COR-L47 (cell line): Measurements from ENCODE around the gene RAI1.

Source experiments
- DNase-seq: peaks from one replicate; lab custom pipeline; 2025; lab: John Stamatoyannopoulos, UW

Gene RAI1

DNA sequence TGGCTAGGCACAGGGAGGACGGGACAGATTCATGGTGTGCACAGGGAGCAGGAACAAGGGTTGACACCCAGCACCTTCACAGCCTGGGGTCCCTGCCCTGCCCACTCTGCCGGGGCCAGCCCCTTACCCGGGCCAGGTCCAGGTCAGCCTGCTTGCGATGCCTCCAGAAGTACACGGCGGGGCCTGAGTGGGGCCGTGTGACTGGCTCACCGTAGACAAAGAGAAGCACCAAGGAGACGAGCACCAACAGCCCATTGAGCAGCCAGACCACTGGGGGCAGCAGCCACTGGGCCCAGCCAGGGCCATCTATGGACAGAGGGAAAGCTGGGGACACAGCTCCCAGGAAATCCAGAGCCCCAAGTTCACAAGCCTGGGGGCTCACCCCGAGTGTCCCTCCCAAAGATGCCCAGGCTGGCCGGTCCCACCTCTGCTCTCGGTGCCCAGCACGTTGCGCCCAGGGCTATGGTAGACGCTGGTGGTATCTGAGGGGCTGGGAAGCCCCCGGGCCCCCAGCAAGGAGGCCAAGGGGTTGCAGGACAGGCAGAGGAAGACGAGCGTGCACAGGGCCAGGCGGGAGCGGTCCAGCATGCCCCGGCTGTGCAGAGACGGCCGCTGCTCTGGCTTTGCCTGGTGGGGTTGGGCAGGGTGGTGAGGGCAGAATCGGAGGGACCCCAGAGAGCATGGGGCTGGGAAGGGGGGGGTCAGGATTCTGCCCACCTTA, 135.7 kb downstream of the RAI1 start:
- no peak for DNase-seq

GRCh38 chr17:17817552-17817947, 136.3 kb downstream of the RAI1 start:
- no peak for DNase-seq

DNA sequence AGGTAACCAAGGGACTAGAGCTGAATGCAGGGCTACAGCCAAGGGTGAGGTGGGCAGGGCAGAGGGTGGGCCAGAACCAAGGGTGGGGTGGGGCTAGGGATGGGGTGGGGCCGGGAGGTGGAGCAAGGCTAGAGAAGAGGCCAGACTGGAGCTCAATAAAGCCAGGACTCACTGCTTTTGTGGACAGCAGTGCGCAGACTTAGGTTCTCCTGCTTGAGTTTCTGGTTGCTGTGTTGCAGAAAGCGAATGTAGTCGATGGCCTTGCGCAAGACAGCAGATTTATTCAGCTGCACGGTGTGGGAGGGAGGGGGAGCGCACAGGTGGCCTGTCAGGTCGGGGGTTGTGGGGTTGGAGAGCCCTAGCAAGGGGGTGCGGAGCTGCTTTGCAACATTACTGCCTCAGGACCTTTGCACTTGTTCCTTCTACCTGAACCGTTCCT, 136.8 kb downstream of the RAI1 start:
- DNase-seq, result no peak

GRCh38 chr17:17819111-17819510, 137.9 kb downstream of the RAI1 start:
- DNase-seq, result no peak

- DNase-seq, result peak; percentile 32
Measured at GRCh38 chr17:17819561-17819995, 138.3 kb downstream of the RAI1 start.

GRCh38 chr17:17820046-17820445, 138.8 kb downstream of the RAI1 start:
- no peak for DNase-seq

DNA sequence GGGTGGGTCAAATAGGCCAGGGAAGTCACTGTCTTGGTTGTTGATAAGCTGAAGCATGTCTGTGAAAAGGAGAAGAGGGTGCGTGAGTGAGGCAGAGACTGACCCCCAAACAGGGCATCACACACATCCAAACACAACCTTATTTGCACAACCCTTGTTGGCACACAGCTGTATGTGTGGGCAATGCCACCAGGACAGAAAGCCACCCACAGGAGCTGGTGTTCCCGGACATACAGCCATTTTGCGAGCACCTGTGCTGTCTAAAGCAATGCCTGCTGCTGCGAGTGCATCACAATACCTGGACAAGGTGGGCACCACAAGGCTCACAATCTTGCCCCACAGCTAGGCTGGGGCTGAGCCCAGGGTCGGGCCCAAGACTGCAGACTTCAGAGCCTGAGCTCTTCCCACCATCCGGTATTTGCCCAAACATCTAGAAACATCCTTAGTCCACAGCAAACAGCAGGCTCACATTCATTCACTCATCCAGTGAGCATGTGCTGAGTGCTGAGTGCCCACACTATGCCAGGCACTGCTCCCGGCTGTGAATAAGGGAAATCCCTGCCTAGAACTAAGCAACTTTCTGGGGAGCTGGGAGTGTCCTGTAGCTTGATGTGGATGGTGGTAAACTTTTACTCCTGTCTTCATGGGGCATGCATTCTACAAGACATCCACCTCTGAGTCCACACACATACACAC, 139.4 kb downstream of the RAI1 start:
- no peak for DNase-seq

- DNase-seq, result no peak
Measured at GRCh38 chr17:17822189-17822588, 140.9 kb downstream of the RAI1 start.

GRCh38 chr17:17822616-17823015, 141.4 kb downstream of the RAI1 start:
- DNase-seq, result no peak

GRCh38 chr17:17823433-17824118, 142.3 kb downstream of the RAI1 start:
- peak; percentile 60 for DNase-seq

GRCh38 chr17:17824119-17824782, 143.0 kb downstream of the RAI1 start:
- no peak for DNase-seq

DNA sequence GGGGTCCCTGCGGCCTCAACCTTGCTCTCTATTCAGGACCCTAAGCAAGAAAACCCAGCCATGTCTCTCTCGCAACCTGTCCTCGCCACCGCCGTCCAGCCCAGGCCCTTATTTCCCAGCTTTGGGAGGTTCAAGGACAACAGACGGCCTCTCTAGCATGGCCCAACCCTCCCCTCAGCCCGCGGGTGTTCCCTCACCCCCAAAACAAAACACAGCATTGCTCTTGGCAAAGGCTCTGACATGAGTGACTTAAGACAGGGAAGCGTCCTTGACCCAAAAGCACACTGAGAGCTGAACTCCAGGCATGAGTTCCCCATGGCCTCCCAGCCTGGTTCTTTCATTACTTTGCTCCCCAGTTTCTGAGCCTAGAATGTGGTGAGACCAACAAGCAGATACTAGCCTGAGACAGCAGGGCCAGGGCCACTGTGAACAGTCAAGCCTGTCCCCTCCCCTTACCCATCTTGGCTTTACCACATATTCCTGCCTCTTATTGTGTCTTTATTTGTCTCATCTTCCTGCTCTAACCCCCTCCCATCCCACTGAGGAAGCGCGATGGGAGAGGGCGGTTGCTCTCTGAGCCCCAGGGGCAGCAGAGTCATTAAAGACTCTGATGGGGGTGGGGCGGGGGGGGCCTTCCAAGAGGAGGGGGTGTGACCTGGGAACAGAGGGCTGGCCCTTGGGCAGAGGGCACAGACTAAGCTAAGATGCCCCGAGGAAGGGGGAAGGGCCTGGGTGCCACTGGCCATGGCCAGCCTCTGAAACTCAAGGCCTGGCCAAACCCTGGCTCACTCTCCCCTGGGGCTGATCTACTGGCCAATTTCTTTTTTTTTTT, 143.7 kb downstream of the RAI1 start:
- no peak for DNase-seq

DNA sequence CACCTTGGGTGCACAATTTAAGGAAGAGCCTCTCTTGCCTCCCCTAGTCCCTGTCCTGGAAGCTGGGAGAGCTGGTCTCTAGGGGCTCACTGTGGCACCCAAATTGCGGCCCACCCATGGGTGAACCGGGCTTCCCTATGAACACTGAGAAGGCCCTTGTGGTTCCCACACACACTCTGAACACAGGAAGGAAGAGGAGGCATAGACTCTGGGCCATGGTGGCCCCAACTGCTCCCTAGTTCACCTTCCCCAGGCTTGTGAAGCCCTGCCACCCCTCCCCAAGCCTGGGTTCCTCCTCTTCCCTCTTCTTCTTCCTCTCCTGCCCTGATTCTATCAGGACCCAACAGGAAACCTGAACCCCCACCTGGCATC, 145.1 kb downstream of the RAI1 start:
- DNase-seq, result no peak

DNA sequence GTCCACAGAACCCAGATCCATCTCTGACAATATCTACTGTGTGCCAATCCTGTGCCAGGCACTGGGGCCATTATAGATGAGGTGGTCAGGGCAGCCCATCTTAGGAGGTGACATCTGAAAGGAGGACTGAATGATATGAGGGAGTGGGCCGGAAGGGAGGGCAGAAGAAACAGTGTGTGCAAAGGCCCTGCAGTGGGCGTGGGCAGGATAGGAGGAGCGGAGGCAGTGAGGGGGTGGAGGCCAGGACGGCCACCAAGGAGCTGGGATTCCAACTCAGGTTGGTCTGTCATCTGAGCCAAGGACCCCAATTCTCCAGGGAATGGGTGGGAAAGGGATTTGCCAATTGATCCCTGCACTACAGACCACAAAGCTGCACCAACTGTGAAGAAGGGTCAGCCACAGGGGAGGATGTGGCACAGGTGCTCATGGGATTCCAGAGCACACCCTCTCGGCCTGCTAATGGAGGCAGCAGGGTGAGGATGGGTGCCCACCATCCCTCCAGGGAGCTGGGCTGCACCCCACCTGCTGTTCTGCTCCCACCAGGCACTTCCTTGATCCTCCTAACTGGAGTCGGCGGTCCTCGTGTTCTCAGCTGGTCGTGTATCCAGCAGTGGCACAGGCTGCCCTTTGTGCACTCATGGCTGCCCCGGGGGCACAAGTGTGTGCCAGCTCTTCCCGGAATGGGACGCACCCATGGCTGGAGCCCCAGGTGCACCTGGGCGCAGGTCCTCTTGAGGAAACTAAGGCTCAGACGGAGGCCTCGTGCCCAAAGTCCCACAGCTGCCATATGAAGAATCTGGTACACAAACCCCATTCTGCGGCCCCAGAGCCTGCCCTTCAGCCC, 145.9 kb downstream of the RAI1 start:
- DNase-seq, result no peak

DNA sequence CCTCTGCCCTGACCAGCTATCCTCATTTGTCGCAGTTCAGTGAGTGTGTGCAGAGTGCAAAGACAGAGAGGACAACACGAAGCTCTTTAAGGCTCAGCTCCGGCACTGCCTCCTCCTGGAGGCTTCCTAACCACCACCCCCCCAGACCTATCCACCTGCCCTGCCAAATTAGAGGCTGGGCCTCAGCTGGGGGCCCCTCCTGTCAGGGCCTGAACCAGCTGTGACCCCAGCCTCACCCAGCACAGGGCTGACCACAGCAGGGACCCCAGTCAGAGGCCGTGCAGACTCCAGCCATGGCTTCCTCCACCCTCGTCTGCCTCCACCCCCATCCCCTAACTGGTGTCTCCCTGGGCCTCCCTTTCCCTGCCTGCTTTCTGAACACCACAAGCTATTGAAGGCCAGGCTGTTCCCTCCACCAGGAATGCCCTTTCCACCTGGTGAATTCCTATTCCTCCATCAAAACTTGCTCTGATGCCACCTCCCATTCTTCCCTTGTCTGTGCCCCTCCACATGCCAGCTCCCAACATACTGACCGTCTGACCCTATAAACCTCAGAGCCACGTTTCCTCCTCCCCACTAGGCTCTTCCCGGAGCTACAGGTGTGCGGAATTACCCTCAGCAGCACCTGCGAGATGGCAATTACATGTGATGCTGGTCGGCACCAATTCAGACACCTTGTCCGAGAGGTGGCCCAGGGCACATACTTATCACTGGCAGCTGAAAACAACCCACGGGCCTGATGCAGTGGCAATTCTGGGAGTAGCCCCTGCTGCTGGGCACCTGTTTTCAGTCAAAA, 146.8 kb downstream of the RAI1 start:
- DNase-seq, result no peak

GRCh38 chr17:17830269-17830567, 149.0 kb downstream of the RAI1 start:
- DNase-seq, result no peak

DNA sequence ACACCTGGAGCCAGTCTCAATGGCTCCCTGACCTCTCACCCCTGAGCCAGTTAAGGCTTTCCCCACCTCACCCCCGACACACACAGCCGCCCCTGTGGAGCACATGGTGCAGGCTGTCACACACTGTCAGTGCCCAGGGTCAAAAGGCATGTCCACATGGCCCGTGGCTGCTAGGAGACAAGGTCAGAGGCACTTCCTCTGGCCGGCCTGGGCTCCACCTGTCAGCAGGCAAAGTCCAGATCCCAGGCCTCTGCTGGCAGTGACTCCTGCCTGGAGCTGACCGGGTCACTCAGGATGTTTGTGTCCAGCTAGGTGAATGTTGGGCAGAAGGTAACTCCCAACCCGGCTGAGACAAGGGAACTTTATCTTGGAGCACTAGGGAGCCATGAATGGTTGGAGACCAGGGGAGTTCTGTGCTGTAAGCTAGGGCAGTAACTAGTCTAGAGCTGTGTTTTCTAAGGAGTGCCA, 149.5 kb downstream of the RAI1 start:
- no peak for DNase-seq

- DNase-seq, result no peak
Measured at GRCh38 chr17:17831208-17832031, 150.2 kb downstream of the RAI1 start.

DNA sequence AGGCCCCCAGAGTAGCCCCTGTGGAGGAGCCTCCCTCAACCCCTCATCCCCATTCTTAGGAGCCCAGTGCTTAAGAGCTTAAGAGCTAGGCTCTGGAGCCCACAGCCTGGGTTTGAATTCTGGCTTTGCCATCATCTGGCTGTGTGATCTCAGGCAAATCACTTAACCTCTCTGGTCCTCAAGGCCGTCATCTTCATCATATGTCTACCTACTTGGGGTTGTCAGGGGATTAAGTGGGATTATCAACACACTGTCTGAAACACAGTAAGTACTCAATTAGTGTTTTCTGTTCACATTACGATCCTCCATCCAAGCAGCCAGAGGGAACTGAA, 150.7 kb downstream of the RAI1 start:
- DNase-seq, result no peak
